Progenitor cell of endocrine pancreas (in vitro differentiated cells): ENCODE data around the gene CD22. TPM values are rescaled to one million over a fixed set of nuclear protein-coding genes. Genes with fewer than 3 reads are reported as not detected.

Source experiments
- DNase-seq: peaks from one replicate; pipeline ENCODE4 v3.0.0; 2021; ENCODE audit warnings: low spot score; ENCODE audit not compliant: unreplicated experiment
- H3K27ac Mint-ChIP-seq: 2 replicates; pipeline ENCODE4 v1.8.0; 2021; ENCODE audit warnings: mild to moderate bottlenecking, moderate library complexity, mixed read lengths
- H3K27me3 Mint-ChIP-seq: 2 replicates; pipeline ENCODE4 v1.8.0; 2021; ENCODE audit warnings: mixed read lengths
- H3K36me3 Mint-ChIP-seq: 2 replicates; pipeline ENCODE4 v1.8.0; 2022; ENCODE audit warnings: mixed read lengths; ENCODE audit not compliant: insufficient read depth
- H3K4me1 Mint-ChIP-seq: 2 replicates; pipeline ENCODE4 v1.8.0; 2021; ENCODE audit warnings: low read depth, mixed read lengths
- H3K4me3 Mint-ChIP-seq: 2 replicates; pipeline ENCODE4 v1.8.0; 2021; ENCODE audit warnings: low read depth, mild to moderate bottlenecking, moderate library complexity, mixed read lengths
- H3K9me3 Mint-ChIP-seq: 2 replicates; pipeline ENCODE4 v1.8.0; 2021; ENCODE audit warnings: low read depth, mixed read lengths
- CTCF ChIP-seq: fragments of 200-600 bp; sonication (generic); IDR thresholded peaks from one replicate; pipeline ENCODE4 v1.5.0; 2021; ENCODE audit warnings: antibody characterized with exemption, mild to moderate bottlenecking; ENCODE audit not compliant: unreplicated experiment
- total RNA-seq: library from RNA; stranded (reverse); gene quantifications from 2 replicates; pipeline ENCODE4 v1.2.1, GENCODE V29; 2021

Gene CD22
- total RNA-seq, 1 donor from 2014 or later: 5.1 TPM

GRCh38 chr19:35331551-35332214 lies 2.7 kb downstream of the CD22 start:
- Mint-ChIP-seq H3K27me3 (peaks cover 7% of the 10 kb centered on the region), H3K4me3 (no peak overlapping the region), H3K9me3 (no peaks in the 10 kb centered on the region), H3K36me3 (no peaks in the 10 kb centered on the region), H3K4me1 (no peaks in the 10 kb centered on the region), H3K27ac (no peak overlapping the region)
- no peak for DNase-seq
- TF ChIP-seq CTCF: no peak

DNA sequence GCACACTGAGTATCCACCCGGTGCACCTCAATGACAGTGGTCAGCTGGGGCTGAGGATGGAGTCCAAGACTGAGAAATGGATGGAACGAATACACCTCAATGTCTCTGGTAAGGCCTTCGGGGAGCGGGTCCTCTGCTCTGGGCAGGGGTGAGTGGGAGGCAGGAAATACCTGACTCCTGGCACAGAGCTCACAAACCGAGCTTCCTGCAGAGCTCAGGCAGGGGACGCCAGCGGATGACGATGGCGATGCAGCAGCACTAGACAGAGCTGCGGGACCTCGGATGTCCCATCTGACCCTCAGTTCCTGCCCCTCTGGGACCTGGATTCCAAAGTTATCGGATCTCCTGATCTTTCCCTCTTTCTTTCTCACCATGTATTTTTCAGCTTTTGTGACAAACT lies 3.8 kb downstream of the CD22 start:
- Mint-ChIP-seq H3K27me3 (peaks cover 3% of the 10 kb centered on the region), H3K4me1 (no peaks in the 10 kb centered on the region), H3K9me3 (no peaks in the 10 kb centered on the region), H3K27ac (no peak overlapping the region), H3K4me3 (no peak overlapping the region), H3K36me3 (no peaks in the 10 kb centered on the region)
- no peak for TF ChIP-seq CTCF
- DNase-seq: no peak

GRCh38 chr19:35334144-35334753 lies 5.3 kb downstream of the CD22 start:
- Mint-ChIP-seq H3K9me3 (no peaks in the 10 kb centered on the region), H3K27ac (no peak overlapping the region)

DNA sequence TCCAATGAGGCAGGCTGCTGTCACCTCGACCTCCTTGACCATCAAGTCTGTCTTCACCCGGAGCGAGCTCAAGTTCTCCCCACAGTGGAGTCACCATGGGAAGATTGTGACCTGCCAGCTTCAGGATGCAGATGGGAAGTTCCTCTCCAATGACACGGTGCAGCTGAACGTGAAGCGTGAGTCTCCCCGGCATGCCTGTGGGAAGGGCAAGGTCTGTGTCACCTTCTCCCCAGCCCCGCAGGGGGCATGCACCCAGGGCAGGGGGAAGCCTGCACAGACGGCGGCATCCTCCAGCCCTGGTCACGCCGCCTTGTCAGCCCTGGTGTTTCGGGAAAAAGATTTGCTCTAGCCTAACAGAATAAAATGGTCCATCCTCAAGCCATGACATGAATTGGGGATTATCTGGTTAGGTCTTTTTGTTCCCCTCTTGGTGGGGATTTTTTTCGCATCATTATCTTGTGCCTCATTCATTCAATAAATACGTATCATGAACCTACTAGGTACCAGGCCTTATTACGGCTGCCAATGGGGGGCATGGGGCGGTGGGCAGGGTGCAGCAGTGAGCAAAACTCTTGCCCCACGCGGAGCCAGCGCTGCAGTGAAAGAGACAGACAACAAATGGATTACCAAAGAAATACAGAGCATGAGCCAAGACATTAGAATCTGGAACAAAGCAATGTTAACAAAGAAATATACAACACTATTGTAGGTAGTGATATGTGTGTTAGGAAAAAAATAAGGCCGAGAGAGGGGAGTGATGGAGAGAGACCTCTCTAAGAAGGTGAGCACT lies 7.4 kb downstream of the CD22 start:
- Mint-ChIP-seq H3K4me3 (no peak overlapping the region), H3K36me3 (no peaks in the 10 kb centered on the region), H3K27me3 (no peaks in the 10 kb centered on the region), H3K4me1 (no peaks in the 10 kb centered on the region), H3K9me3 (no peaks in the 10 kb centered on the region), H3K27ac (no peak overlapping the region)
- no peak for DNase-seq
- no peak for TF ChIP-seq CTCF

More at GRCh38 chr19:35334144-35334753, 5.3 kb downstream of the CD22 start:
- TF ChIP-seq CTCF: no peak
- no peak for DNase-seq
- Mint-ChIP-seq H3K27me3 (peaks cover 3% of the 10 kb centered on the region), H3K36me3 (no peaks in the 10 kb centered on the region), H3K4me1 (no peaks in the 10 kb centered on the region), H3K4me3 (no peak overlapping the region)
